Fibroblast of mammary gland (primary cell): ENCODE measurements around the gene PSMA3.

Experiments
- DNase-seq: peaks from one replicate; pipeline ENCODE4 v3.0.0-alpha.2; 2010; ENCODE audit warnings: low read depth
- H3K4me3 ChIP-seq: 2 replicates; pipeline ENCODE4 v1.5.1; 2011; ENCODE audit warnings: low read depth, mild to moderate bottlenecking, low read length, moderate library complexity; ENCODE audit not compliant: control insufficient read depth
- CTCF ChIP-seq: conservative IDR thresholded peaks from 2 replicates; pipeline ENCODE4 v1.5.1; 2011; ENCODE audit warnings: low read depth, low read length, inconsistent platforms; ENCODE audit not compliant: control insufficient read depth, insufficient read depth

Gene PSMA3

GRCh38 chr14:58297762-58298476, 53.3 kb downstream of the PSMA3 start:
- DNase-seq = peak; percentile 100
- H3K4me3 ChIP-seq = peak overlapping the region; percentile 98
- no peak for TF ChIP-seq CTCF

- TF ChIP-seq CTCF = no peak
- no peak for DNase-seq
- H3K4me3 ChIP-seq = peak within 1 kb of the TSS; percentile 98
These were observed 54.1 kb downstream of the PSMA3 start, which contains the start of gene ARID4A for GRCh38 chr14:58298477-58299400. ARID4A (plus strand) TSS chr14:58298555; CDS start chr14:58299855, 1,300 bp downstream.

GRCh38 chr14:58299401-58300330, 55.0 kb downstream of the PSMA3 start:
- DNase-seq = no peak
- TF ChIP-seq CTCF = no peak
- H3K4me3 ChIP-seq = peak overlapping the region; percentile 94

GRCh38 chr14:58301416-58301815, 56.8 kb downstream of the PSMA3 start:
- DNase-seq = no peak
- TF ChIP-seq CTCF = no peak
- H3K4me3 ChIP-seq = no peak overlapping the region

- no peak for DNase-seq
- H3K4me3 ChIP-seq = no peak overlapping the region
- no peak for TF ChIP-seq CTCF
These were observed 61.1 kb downstream of the PSMA3 start for GRCh38 chr14:58305730-58306129.
